GM10266 (cell line): ENCODE measurements around the gene MAP3K4.

Experiments
- DNase-seq: peaks from one replicate; pipeline ENCODE4 v3.0.0; 2012; ENCODE audit errors: extremely low spot score
- TF ChIP-seq, protein P1 (sequence below): IDR thresholded peaks from 2 replicates; pipeline ENCODE4 v1.5.1; 2012; ENCODE audit warnings: mild to moderate bottlenecking, low read depth; ENCODE audit not compliant: control insufficient read depth, insufficient read depth; ENCODE audit errors: missing control alignments

The MAP3K4 gene

GRCh38 chr6:161163466-161164181, 172.1 kb downstream of the MAP3K4 start:
- DNase-seq = no peak
- TF ChIP-seq, protein P1, sequence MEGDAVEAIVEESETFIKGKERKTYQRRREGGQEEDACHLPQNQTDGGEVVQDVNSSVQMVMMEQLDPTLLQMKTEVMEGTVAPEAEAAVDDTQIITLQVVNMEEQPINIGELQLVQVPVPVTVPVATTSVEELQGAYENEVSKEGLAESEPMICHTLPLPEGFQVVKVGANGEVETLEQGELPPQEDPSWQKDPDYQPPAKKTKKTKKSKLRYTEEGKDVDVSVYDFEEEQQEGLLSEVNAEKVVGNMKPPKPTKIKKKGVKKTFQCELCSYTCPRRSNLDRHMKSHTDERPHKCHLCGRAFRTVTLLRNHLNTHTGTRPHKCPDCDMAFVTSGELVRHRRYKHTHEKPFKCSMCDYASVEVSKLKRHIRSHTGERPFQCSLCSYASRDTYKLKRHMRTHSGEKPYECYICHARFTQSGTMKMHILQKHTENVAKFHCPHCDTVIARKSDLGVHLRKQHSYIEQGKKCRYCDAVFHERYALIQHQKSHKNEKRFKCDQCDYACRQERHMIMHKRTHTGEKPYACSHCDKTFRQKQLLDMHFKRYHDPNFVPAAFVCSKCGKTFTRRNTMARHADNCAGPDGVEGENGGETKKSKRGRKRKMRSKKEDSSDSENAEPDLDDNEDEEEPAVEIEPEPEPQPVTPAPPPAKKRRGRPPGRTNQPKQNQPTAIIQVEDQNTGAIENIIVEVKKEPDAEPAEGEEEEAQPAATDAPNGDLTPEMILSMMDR = no peak

DNA sequence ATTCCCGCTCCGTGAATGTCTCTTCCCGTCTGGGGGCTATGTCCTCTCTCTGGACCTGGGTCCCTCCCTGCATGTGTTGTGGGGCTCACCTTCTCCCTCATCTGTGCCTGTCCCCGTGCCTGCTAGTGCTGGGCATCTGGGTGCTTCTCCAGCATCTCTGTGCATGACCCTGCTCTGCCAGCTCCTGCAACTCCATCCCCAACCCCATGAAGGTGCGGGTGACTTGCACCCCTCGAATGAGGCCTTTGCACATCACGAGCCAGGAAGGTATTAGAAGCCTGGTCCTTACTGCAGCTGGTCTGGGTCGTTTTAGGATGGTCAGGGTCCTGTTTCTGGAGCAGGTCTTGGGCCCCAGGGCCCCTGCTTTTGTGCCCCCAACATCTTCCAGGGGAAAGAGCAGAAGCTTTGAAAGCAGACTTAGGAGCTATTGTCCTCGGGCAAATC, 172.6 kb downstream of the MAP3K4 start:
- no peak for DNase-seq
- TF ChIP-seq, protein P1 = no peak

- DNase-seq = no peak
- TF ChIP-seq, protein P1 = no peak
Measured at GRCh38 chr6:161166176-161166575, 174.6 kb downstream of the MAP3K4 start.

DNA sequence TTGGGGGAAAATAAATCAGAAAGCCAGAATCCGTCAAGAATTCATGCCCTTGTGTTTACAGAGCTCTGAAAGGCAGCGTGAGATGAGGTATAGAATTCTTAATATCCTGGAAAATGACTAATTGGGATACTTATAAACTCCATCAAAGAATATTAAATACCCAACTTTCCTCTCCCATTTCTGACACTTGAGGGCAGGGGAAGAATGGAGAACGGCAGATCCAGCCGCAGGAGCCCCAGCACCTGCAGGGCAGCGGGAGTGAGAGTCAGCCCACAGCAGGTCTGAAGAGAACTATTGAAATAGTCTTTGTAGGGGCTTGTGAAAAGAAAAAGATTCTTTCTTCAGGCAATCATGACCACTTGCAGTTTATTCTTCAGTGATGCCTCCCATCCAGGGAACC, 175.1 kb downstream of the MAP3K4 start:
- DNase-seq = no peak
- TF ChIP-seq, protein P1 = no peak
